ENCODE data around the gene ZNF564.

DNA sequence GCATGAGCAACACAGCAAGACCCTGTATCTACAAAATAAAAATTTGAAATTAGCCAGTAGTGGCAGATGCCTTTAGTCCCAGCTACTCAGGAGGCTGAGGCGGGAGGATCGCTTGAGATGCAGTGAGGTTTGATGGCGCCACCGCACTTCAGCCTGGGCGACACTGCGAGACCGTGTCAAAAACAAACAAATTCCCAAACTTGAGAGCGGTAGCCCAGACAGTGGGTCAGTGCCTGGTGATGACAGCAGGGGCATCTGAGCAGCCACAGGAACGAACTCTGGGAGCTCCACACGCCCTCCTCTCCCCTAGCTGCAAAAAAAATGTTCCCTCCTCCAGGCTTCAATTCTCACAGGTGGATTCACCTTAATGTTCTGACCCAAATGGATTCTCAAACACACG is 45.2 kb upstream of the ZNF564 start:
- TF ChIP-seq, protein P1, sequence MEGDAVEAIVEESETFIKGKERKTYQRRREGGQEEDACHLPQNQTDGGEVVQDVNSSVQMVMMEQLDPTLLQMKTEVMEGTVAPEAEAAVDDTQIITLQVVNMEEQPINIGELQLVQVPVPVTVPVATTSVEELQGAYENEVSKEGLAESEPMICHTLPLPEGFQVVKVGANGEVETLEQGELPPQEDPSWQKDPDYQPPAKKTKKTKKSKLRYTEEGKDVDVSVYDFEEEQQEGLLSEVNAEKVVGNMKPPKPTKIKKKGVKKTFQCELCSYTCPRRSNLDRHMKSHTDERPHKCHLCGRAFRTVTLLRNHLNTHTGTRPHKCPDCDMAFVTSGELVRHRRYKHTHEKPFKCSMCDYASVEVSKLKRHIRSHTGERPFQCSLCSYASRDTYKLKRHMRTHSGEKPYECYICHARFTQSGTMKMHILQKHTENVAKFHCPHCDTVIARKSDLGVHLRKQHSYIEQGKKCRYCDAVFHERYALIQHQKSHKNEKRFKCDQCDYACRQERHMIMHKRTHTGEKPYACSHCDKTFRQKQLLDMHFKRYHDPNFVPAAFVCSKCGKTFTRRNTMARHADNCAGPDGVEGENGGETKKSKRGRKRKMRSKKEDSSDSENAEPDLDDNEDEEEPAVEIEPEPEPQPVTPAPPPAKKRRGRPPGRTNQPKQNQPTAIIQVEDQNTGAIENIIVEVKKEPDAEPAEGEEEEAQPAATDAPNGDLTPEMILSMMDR (IDR thresholded peaks at IDR 0.05; ENCODE audit: control extremely low read depth in 1 of 3, insufficient read depth in 1 of 3, low read depth in 1 of 3, low read length in 3 of 3) = no peak
- TF ChIP-seq GABPA (IDR thresholded peaks at IDR 0.05; ENCODE audit: borderline replicate concordance, insufficient read depth, low read length) = no peak
- TF ChIP-seq NRF1 (IDR thresholded peaks at IDR 0.05; ENCODE audit: low read depth, low read length) = no peak
- TF ChIP-seq SUZ12 (IDR thresholded peaks at IDR 0.05; ENCODE audit: low read length) = no peak
- TF ChIP-seq TAF1 (IDR thresholded peaks at IDR 0.05; ENCODE audit: low read depth, low read length) = no peak
- TF ChIP-seq, protein P2, sequence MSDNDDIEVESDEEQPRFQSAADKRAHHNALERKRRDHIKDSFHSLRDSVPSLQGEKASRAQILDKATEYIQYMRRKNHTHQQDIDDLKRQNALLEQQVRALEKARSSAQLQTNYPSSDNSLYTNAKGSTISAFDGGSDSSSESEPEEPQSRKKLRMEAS (IDR thresholded peaks at IDR 0.05) = no peak
- no peak for TF ChIP-seq POLR2A (IDR thresholded peaks at IDR 0.05; ENCODE audit: control extremely low read depth in 1 of 2, low read depth in 2 of 2, low read length in 2 of 2)
- TF ChIP-seq EZH2 (IDR thresholded peaks at IDR 0.05; ENCODE audit: low read depth, low read length, severe bottlenecking) = no peak
- TF ChIP-seq POLR2AphosphoS5 (IDR thresholded peaks at IDR 0.05; ENCODE audit: low read depth, low read length) = no peak
- no peak for TF ChIP-seq TEAD4 (IDR thresholded peaks at IDR 0.05; ENCODE audit: low read depth, low read length)
- TF ChIP-seq SAP30 (IDR thresholded peaks at IDR 0.05; ENCODE audit: insufficient read depth, insufficient replicate concordance, low read length) = no peak
- TF ChIP-seq TCF12 (IDR thresholded peaks at IDR 0.05; ENCODE audit: low read depth, low read length) = no peak
